ENCODE measurements around the gene CCDC8. TPM values are rescaled to one million over a fixed set of nuclear protein-coding genes. Genes with fewer than 3 reads are reported as not detected.

Gene CCDC8
- total and polyA plus RNA-seq, 9 donors: 63.9 to 95.3 (median 78.9) TPM

GRCh38 chr19:46392252-46392801 lies 21.0 kb downstream of the CCDC8 start:
- Histone ChIP-seq H3K4me3 (ENCODE audit: low read length) (no peak overlapping the region), H3K36me3 (ENCODE audit: control insufficient read depth, insufficient read depth, low read length) (peaks cover 49% of the 10 kb centered on the region), H3K27ac (ENCODE audit: low read length) (peak overlapping the region; percentile 69), H3K9me3 (replicated peaks; ENCODE audit: control insufficient read depth, low read depth, low read length) (peaks cover 3% of the 10 kb centered on the region), H3K27me3 (ENCODE audit: control insufficient read depth, insufficient read depth, low read length) (no peaks in the 10 kb centered on the region), H3K4me1 (ENCODE audit: control insufficient read depth, insufficient read depth, low read length) (peaks cover 31% of the 10 kb centered on the region)
- DNase-seq: peak; percentile 75
- 22% methylated on average over 17 of the region's 21 CpGs for whole genome bisulfite sequencing (ENCODE audit: insufficient coverage)

GRCh38 chr19:46391296-46392251 lies 21.8 kb downstream of the CCDC8 start:
- H3K9me3 ChIP-seq (replicated peaks; ENCODE audit: control insufficient read depth, low read depth, low read length): peaks cover 3% of the 10 kb centered on the region
- H3K36me3 ChIP-seq (ENCODE audit: control insufficient read depth, insufficient read depth, low read length): peaks cover 57% of the 10 kb centered on the region
- no peak overlapping the region for H3K4me3 ChIP-seq (ENCODE audit: low read length)
- no peaks in the 10 kb centered on the region for H3K27me3 ChIP-seq (ENCODE audit: control insufficient read depth, insufficient read depth, low read length)
- 79% methylated on average over 32 of the region's 33 CpGs for WGBS (ENCODE audit: insufficient coverage)
- peak overlapping the region; percentile 69 for H3K27ac ChIP-seq (ENCODE audit: low read length)
- DNase-seq: no peak
- peaks cover 31% of the 10 kb centered on the region for H3K4me1 ChIP-seq (ENCODE audit: control insufficient read depth, insufficient read depth, low read length)

GRCh38 chr19:46390866-46391265 lies 22.5 kb downstream of the CCDC8 start:
- WGBS (ENCODE audit: insufficient coverage): 85% methylated on average over 16 of the region's 18 CpGs
- peaks cover 63% of the 10 kb centered on the region for H3K36me3 ChIP-seq (ENCODE audit: control insufficient read depth, insufficient read depth, low read length)
- peak; percentile 49 for DNase-seq

GRCh38 chr19:46390121-46390858 lies 23.1 kb downstream of the CCDC8 start:
- DNase-seq: no peak
- H3K27me3 ChIP-seq (ENCODE audit: control insufficient read depth, insufficient read depth, low read length): no peaks in the 10 kb centered on the region
- peaks cover 26% of the 10 kb centered on the region for H3K4me1 ChIP-seq (ENCODE audit: control insufficient read depth, insufficient read depth, low read length)
- WGBS (ENCODE audit: insufficient coverage): 100% methylated on average over 5 of the region's 16 CpGs
- peaks cover 66% of the 10 kb centered on the region for H3K36me3 ChIP-seq (ENCODE audit: control insufficient read depth, insufficient read depth, low read length)
- H3K27ac ChIP-seq (ENCODE audit: low read length): no peak overlapping the region
- H3K4me3 ChIP-seq (ENCODE audit: low read length): no peak overlapping the region
- H3K9me3 ChIP-seq (replicated peaks; ENCODE audit: control insufficient read depth, low read depth, low read length): peaks cover 3% of the 10 kb centered on the region

More at GRCh38 chr19:46390866-46391265, 22.5 kb downstream of the CCDC8 start:
- H3K4me1 ChIP-seq (ENCODE audit: control insufficient read depth, insufficient read depth, low read length): peaks cover 28% of the 10 kb centered on the region
- no peak overlapping the region for H3K4me3 ChIP-seq (ENCODE audit: low read length)
- H3K27me3 ChIP-seq (ENCODE audit: control insufficient read depth, insufficient read depth, low read length): no peaks in the 10 kb centered on the region
- H3K9me3 ChIP-seq (replicated peaks; ENCODE audit: control insufficient read depth, low read depth, low read length): peaks cover 3% of the 10 kb centered on the region
- no peak overlapping the region for H3K27ac ChIP-seq (ENCODE audit: low read length)

- H3K36me3 ChIP-seq (ENCODE audit: control insufficient read depth, insufficient read depth, low read length): peaks cover 76% of the 10 kb centered on the region
- H3K4me3 ChIP-seq (ENCODE audit: low read length): no peak overlapping the region
- DNase-seq: no peak
- 92% methylated on average over 16 of the region's 25 CpGs for WGBS (ENCODE audit: insufficient coverage)
- no peak overlapping the region for H3K27ac ChIP-seq (ENCODE audit: low read length)
- H3K9me3 ChIP-seq (replicated peaks; ENCODE audit: control insufficient read depth, low read depth, low read length): peaks cover 3% of the 10 kb centered on the region
- no peaks in the 10 kb centered on the region for H3K27me3 ChIP-seq (ENCODE audit: control insufficient read depth, insufficient read depth, low read length)
- peaks cover 19% of the 10 kb centered on the region for H3K4me1 ChIP-seq (ENCODE audit: control insufficient read depth, insufficient read depth, low read length)
Observed at GRCh38 chr19:46388311-46389095, 24.9 kb downstream of the CCDC8 start.

GRCh38 chr19:46387713-46388130 lies 25.6 kb downstream of the CCDC8 start:
- Histone ChIP-seq H3K4me3 (ENCODE audit: low read length) (no peak overlapping the region), H3K9me3 (replicated peaks; ENCODE audit: control insufficient read depth, low read depth, low read length) (peaks cover 3% of the 10 kb centered on the region), H3K4me1 (ENCODE audit: control insufficient read depth, insufficient read depth, low read length) (peaks cover 12% of the 10 kb centered on the region), H3K36me3 (ENCODE audit: control insufficient read depth, insufficient read depth, low read length) (peaks cover 79% of the 10 kb centered on the region), H3K27ac (ENCODE audit: low read length) (no peak overlapping the region), H3K27me3 (ENCODE audit: control insufficient read depth, insufficient read depth, low read length) (no peaks in the 10 kb centered on the region)
- no peak for DNase-seq
- WGBS (ENCODE audit: insufficient coverage): 84% methylated on average over 10 of the region's 10 CpGs

- no peak overlapping the region for H3K27ac ChIP-seq (ENCODE audit: low read length)
- peaks cover 3% of the 10 kb centered on the region for H3K9me3 ChIP-seq (replicated peaks; ENCODE audit: control insufficient read depth, low read depth, low read length)
- H3K36me3 ChIP-seq (ENCODE audit: control insufficient read depth, insufficient read depth, low read length): peaks cover 84% of the 10 kb centered on the region
- H3K27me3 ChIP-seq (ENCODE audit: control insufficient read depth, insufficient read depth, low read length): no peaks in the 10 kb centered on the region
- H3K4me1 ChIP-seq (ENCODE audit: control insufficient read depth, insufficient read depth, low read length): peaks cover 6% of the 10 kb centered on the region
- no peak overlapping the region for H3K4me3 ChIP-seq (ENCODE audit: low read length)
- 94% methylated on average over 29 of the region's 30 CpGs for WGBS (ENCODE audit: insufficient coverage)
- no peak for DNase-seq
Observed at GRCh38 chr19:46386996-46387712, 26.2 kb downstream of the CCDC8 start.

- 93% methylated on average over 8 of the region's 10 CpGs for WGBS (ENCODE audit: insufficient coverage)
- Histone ChIP-seq H3K4me1 (ENCODE audit: control insufficient read depth, insufficient read depth, low read length) (peaks cover 3% of the 10 kb centered on the region), H3K27me3 (ENCODE audit: control insufficient read depth, insufficient read depth, low read length) (no peaks in the 10 kb centered on the region), H3K4me3 (ENCODE audit: low read length) (no peak overlapping the region), H3K27ac (ENCODE audit: low read length) (no peak overlapping the region), H3K9me3 (replicated peaks; ENCODE audit: control insufficient read depth, low read depth, low read length) (peaks cover 3% of the 10 kb centered on the region), H3K36me3 (ENCODE audit: control insufficient read depth, insufficient read depth, low read length) (peaks cover 89% of the 10 kb centered on the region)
- DNase-seq: no peak
Observed at GRCh38 chr19:46386151-46386550, 27.2 kb downstream of the CCDC8 start.

GRCh38 chr19:46385636-46386035 lies 27.7 kb downstream of the CCDC8 start:
- Histone ChIP-seq H3K4me3 (ENCODE audit: low read length) (no peak overlapping the region), H3K36me3 (ENCODE audit: control insufficient read depth, insufficient read depth, low read length) (peaks cover 84% of the 10 kb centered on the region), H3K9me3 (replicated peaks; ENCODE audit: control insufficient read depth, low read depth, low read length) (peaks cover 3% of the 10 kb centered on the region), H3K27ac (ENCODE audit: low read length) (no peak overlapping the region), H3K4me1 (ENCODE audit: control insufficient read depth, insufficient read depth, low read length) (peaks cover 3% of the 10 kb centered on the region), H3K27me3 (ENCODE audit: control insufficient read depth, insufficient read depth, low read length) (no peaks in the 10 kb centered on the region)
- no peak for DNase-seq
- 88% methylated on average over 9 of the region's 11 CpGs for WGBS (ENCODE audit: insufficient coverage)

Data from muscle of leg (tissue), 11 donors.